ENCODE measurements around the gene E2F4. TPM values are rescaled to one million over a fixed set of nuclear protein-coding genes. Genes with fewer than 3 reads are reported as not detected.

The E2F4 gene
- total and polyA plus RNA-seq, 9 of the 15 experiments (the other 6 are each of a cell fraction or from before 2014, with no cell fraction given): 9.7 to 139 (median 106) TPM

DNA sequence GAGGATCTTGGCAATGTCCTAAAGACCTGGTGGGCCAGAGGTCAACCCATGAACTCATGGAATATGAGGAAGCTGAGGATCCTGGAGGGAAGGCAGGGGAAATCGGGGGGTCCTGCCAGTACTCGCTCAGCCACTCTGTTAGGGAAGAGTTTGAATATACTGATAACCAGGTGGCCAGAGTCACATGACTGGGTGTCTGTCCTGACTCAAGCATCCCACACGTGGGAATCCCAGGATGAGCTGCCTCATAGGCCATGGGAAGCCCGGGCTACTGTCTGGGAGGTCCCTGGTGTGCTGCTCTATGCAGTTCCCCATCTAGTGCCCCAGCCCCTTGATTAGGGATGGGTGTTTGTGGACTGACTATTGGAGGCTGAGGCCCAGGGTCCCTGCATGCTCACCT is 3.6 kb upstream of the E2F4 start:
- no peaks in the 10 kb centered on the region for H3K27me3 ChIP-seq (ENCODE audit: control insufficient read depth in 2 of 2, insufficient read depth in 2 of 2, low read length in 2 of 2)
- POLR2A ChIA-PET: no interaction called here
- peaks cover 28 to 68% of the 10 kb centered on the region in 2 experiments for H3K4me1 ChIP-seq (replicated peaks in 1 of 2; ENCODE audit: control insufficient read depth in 2 of 2, insufficient read depth in 2 of 2, low read length in 2 of 2)
- 43% methylated on average over 4 of the region's 4 CpGs for WGBS (ENCODE audit: insufficient coverage, low coverage, missing lambda C conversion rate)
- H3K79me2 ChIP-seq (ENCODE audit: control insufficient read depth, insufficient read depth, low read length): peaks cover 22% of the 10 kb centered on the region
- no TSS peak for BruUV-seq (replicated peaks)
- no peak for DNase-seq (ENCODE audit: extremely low read depth in 1 of 4, low spot score in 3 of 4)
- H3K9ac ChIP-seq (ENCODE audit: insufficient read depth in 1 of 2, low read depth in 2 of 2, low read length in 2 of 2): no peak overlapping the region; a peak in 1 of 4 replicates
- CTCF ChIA-PET (ENCODE audit: low intra/inter-chr PET ratio): no interaction called here
- H3K36me3 ChIP-seq (ENCODE audit: control insufficient read depth, insufficient read depth, low read length): peaks cover 6% of the 10 kb centered on the region; the same call in 2 of the 3 replicates
- H4K20me1 ChIP-seq (replicated peaks; ENCODE audit: control insufficient read depth, insufficient read depth, low read length): peaks cover 11% of the 10 kb centered on the region
- no peak overlapping the region for H3K4me2 ChIP-seq (ENCODE audit: insufficient read depth, low read length)
- H3K9me3 ChIP-seq (replicated peaks; ENCODE audit: control insufficient read depth, insufficient read depth, low read depth, low read length): no peaks in the 10 kb centered on the region
- intact Hi-C loops (cut with micrococcal nuclease): loop anchor here (10.0 kb wide), 2 partner anchors 174 to 234 kb away; no protein-coding TSS in a partner anchor
- ATAC-seq: no peak
- TF ChIP-seq ERF (CRISPR knock-in tag; IDR thresholded peaks at IDR 0.05) (no peak), SP2 (IDR thresholded peaks at IDR 0.05; ENCODE audit: extremely low read depth, low read depth, low read length, poor library complexity, severe bottlenecking) (no peak)
- TF ChIP-seq, protein P1, sequence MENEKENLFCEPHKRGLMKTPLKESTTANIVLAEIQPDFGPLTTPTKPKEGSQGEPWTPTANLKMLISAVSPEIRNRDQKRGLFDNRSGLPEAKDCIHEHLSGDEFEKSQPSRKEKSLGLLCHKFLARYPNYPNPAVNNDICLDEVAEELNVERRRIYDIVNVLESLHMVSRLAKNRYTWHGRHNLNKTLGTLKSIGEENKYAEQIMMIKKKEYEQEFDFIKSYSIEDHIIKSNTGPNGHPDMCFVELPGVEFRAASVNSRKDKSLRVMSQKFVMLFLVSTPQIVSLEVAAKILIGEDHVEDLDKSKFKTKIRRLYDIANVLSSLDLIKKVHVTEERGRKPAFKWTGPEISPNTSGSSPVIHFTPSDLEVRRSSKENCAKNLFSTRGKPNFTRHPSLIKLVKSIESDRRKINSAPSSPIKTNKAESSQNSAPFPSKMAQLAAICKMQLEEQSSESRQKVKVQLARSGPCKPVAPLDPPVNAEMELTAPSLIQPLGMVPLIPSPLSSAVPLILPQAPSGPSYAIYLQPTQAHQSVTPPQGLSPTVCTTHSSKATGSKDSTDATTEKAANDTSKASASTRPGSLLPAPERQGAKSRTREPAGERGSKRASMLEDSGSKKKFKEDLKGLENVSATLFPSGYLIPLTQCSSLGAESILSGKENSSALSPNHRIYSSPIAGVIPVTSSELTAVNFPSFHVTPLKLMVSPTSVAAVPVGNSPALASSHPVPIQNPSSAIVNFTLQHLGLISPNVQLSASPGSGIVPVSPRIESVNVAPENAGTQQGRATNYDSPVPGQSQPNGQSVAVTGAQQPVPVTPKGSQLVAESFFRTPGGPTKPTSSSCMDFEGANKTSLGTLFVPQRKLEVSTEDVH (IDR thresholded peaks at IDR 0.05; ENCODE audit: low read depth, partially characterized antibody): no peak
- TF ChIP-seq, protein P2, sequence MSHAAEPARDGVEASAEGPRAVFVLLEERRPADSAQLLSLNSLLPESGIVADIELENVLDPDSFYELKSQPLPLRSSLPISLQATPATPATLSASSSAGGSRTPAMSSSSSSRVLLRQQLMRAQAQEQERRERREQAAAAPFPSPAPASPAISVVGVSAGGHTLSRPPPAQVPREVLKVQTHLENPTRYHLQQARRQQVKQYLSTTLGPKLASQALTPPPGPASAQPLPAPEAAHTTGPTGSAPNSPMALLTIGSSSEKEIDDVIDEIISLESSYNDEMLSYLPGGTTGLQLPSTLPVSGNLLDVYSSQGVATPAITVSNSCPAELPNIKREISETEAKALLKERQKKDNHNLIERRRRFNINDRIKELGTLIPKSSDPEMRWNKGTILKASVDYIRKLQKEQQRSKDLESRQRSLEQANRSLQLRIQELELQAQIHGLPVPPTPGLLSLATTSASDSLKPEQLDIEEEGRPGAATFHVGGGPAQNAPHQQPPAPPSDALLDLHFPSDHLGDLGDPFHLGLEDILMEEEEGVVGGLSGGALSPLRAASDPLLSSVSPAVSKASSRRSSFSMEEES (CRISPR knock-in tag; IDR thresholded peaks at IDR 0.05): peak; percentile 66
- TF ChIP-seq, protein P3, sequence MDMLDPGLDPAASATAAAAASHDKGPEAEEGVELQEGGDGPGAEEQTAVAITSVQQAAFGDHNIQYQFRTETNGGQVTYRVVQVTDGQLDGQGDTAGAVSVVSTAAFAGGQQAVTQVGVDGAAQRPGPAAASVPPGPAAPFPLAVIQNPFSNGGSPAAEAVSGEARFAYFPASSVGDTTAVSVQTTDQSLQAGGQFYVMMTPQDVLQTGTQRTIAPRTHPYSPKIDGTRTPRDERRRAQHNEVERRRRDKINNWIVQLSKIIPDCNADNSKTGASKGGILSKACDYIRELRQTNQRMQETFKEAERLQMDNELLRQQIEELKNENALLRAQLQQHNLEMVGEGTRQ (CRISPR knock-in tag; IDR thresholded peaks at IDR 0.05): peak; percentile 40; the same call in 1 of the 2 replicates
- no peak overlapping the region for H3K4me3 ChIP-seq
- no peaks in the 10 kb centered on the region for H3K9me1 ChIP-seq (ENCODE audit: control insufficient read depth, insufficient read depth, low read length)
- FAIRE-seq: no peak
- in situ Hi-C loops (cut with MboI): no loop called here
- no peak overlapping the region for H2AFZ ChIP-seq (ENCODE audit: low read depth, low read length)
- H3K27ac ChIP-seq (ENCODE audit: extremely low read depth, low read depth, low read length): no peak overlapping the region
